Stimulated activated CD8-positive, alpha-beta memory T cell treated with anti-CD3 and anti-CD28 coated beads, Interleukin-12 subunit alpha, Interleukin-12 subunit beta, amount 100 ng/mL, for 24 hours (primary cell): ENCODE results near the gene PIP5K1B.
"Not testable (repeated sequence)": the region's sequence is repeated elsewhere in the genome, so short reads cannot be mapped to it uniquely, and the experiment has no call there.

Experiments
- DNase-seq: peaks from one replicate; pipeline ENCODE4 v3.0.0-alpha.2; 2020; ENCODE audit errors: extremely low read depth

PIP5K1B gene

DNA sequence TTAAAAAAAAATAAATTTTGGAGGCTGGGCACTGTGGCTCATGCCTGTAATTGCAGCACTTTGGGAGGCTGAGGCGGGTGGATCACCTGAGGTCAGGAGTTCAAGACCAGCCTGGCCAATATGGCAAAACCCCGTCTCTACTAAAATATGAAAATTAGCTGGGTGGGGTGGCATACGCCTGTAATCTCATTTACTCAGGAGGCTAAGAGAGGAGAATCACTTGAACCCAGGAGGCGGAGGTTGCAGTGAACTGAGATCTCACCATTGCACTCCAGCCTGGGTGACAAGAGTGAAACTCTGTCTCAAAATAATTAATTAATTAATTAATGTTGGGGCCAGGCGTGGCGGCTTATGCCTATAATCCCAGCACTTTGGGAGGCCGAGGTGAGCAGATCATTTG is 281.9 kb downstream of the PIP5K1B start:
- not testable (repeated sequence) for DNase-seq

- no peak for DNase-seq
Observed at GRCh38 chr9:68991457-68991856, 286.4 kb downstream of the PIP5K1B start.

DNA sequence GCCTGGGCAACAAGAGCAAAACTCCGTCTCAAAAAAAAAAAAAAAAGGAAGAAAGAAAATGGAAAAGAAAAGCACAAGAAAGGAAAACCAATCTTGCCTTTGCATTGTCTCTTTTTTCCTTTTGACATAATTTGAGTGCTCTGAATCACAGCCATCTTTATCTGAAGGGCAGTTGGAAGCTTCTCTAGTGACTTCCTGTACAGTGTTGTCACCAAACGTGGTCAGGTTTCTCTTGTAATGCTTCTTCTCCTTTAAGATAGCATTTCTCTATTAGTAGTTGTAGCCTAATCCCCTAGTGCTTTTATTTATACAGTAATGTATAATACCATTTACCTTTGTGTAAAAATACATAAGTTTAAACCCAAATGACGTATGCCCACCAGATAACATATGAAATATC is 290.7 kb downstream of the PIP5K1B start:
- DNase-seq = no peak

DNA sequence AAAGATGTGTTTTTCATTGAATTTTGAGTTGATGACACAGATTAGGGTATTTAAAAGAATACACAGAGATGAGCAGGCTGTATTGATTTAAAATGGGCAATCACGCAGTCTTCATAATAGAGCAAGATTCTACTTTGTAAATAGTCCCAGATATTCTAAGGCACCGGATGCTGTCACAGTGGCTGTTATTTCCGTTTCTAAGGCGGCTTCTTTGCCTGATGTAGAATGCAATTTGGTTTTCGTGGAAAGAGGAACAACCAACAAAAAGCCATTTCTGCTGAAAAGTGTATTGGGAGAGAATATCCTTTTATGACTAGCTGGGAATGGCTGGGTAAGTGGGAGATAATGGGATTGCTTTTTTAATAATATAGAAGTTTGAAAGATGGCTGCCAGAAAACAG is 291.4 kb downstream of the PIP5K1B start:
- DNase-seq = no peak

DNA sequence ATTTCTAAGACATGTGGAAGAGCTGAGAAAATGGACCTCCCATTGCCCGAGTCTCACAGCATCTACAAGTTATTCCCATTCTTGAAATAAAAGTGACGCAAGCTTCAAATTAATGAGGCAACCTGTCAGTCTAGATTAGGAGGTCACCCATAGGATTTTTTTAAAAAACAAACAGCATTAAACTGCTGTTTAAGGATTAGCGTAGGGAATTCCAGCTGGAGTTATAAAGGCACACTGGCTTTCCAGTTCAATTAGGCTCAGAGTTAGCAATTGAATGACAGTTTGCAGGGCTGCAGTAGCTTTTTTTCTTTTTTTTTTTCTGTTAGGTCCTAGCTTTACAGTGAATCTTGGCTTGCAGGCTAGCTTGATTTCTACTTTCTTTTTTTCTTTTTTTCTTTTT is 292.6 kb downstream of the PIP5K1B start:
- no peak for DNase-seq

GRCh38 chr9:68998385-68998784 is 293.3 kb downstream of the PIP5K1B start:
- DNase-seq = no peak

GRCh38 chr9:68998812-68999211 is 293.8 kb downstream of the PIP5K1B start:
- no peak for DNase-seq

DNA sequence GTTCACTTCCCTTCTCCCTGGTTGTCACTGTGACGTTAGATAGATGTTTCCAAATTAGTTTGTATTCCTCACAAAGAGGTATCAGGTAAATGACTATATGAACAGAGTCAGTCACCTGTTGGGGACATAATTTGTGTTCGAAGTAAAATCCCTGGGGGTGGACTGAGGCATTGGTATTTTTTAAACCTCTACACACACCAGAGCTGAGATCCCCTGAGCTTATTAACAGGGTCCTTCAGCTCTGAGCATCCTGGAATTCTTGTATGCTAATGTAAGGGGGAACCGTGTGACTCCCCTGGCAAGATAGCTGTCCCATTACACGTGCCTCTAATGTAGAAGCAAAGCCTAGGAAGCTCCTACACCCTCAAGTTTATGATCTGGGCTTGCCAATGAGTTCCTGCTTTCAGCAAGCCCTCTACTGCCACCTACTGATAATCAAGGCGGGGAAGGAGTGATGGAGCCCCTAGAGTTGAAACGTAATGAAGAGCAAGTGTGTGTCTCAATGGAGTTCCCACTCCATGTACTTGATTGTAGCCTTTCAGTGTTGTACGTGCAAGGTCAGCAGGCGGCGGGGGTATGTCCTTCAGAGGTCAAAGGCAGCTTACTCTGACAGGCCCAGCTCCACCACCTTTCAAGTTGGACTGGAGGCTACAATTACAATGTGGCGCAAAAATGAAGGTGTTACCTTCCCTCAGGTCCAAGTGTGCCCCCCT is 294.5 kb downstream of the PIP5K1B start:
- DNase-seq = no peak

DNA sequence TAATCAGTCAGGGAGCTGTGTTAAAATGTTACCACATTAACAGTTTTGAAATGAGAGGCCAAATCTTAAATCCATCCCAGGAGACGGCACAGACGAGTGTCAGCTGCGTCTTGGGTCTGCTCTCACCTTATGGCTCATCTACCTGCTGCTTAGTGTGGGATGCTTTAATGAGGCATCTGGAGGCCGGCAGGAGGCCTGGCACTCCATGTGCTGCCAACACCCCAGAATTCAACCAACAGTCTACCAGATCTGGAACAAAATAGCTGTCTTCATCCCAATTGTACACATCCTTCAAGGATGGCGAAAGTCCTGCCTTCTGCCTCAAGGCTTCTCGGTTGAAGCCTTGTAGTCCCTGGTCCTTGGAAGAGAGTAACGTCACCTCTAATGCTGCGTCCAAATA is 296.9 kb downstream of the PIP5K1B start:
- DNase-seq = no peak

DNA sequence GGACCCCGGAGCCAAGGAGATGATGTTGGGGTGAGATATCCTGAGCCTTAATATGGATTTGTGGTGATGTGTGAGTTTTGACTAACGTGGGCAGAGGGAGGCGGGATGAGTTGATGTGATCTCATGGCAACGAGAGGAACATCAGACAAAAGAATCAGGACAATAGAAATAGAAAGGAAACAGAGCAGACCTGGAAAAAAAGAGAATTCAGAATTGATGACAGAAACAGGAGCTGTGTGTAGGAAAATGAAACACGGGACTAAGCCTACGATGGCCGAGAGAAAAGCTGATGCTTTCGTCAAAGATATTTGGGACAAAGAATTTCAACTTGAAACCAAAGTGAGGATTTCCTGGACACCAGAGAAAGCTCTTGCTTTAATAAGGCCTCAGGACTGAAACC is 298.0 kb downstream of the PIP5K1B start:
- DNase-seq = no peak

DNA sequence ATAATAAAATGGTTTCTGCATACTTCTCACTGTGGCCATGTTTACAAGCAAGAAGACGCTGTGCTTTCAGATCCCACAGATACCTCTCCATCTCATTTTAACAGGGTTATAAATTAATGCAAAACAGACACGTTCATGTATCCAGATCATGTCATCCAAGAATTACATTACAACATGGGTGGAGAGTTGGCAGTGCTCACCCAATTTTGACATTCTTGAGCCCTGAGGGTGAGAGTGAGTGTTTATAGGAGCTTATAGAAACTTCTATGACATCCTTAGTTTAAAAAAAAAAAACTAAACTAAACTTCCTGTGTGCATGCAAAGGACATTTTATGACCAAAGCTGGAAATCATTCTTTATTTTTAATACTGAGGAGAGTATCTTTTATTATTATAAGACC is 299.8 kb downstream of the PIP5K1B start:
- no peak for DNase-seq

DNA sequence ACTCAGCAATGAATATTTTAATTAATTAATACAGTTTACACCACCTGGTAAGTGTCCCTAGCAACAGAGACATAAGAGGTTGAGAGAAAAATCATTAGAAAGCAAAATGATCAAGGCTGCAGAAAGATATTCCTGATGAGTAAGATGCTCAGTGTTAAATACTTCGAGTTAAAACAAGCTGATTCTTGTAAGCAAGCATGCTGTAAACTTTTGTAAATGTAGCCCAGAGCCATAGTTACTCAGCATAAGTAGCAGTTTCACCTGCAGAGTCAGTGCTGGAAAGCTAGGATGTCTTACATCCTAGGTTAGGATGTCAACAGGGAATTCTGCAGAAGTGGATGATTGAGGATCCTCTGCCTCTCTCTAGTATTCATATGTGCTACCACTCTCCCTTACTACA is 304.7 kb downstream of the PIP5K1B start:
- no peak for DNase-seq

DNA sequence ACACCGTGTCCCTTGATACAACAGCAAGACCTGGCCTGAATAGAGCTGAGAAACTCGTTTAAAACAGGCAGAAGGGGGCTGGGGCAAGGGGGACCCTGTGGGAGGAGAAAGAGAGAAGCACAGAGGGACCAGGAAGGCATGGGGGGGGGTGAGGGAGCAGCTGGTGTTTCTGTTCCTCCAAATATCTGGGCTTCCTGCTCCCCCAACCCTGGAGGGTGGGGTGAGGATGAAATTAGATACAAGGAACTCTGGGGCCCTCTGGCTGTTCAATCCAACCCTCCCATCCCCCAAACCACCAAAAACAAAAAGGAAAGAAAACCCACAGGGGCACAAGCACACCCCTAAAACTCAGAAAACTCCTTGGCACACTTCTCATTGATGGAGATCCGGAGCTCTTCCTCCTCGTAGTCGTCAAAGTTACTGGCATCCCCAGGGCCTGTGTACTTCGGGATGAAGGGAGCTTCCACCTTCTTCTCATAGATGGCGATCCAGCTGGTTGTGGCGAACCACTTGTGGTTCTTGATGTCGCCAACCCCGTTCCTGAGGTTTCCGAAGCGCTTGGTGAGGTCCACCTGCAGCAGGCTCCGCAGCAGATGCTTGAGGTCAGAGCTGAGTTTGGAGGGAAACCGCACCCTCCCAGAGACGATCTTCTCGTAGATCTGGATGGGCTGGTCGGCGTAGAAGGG is 307.8 kb downstream of the PIP5K1B start:
- no peak for DNase-seq

- DNase-seq = no peak
Observed at GRCh38 chr9:69013382-69013727, 308.3 kb downstream of the PIP5K1B start.

DNA sequence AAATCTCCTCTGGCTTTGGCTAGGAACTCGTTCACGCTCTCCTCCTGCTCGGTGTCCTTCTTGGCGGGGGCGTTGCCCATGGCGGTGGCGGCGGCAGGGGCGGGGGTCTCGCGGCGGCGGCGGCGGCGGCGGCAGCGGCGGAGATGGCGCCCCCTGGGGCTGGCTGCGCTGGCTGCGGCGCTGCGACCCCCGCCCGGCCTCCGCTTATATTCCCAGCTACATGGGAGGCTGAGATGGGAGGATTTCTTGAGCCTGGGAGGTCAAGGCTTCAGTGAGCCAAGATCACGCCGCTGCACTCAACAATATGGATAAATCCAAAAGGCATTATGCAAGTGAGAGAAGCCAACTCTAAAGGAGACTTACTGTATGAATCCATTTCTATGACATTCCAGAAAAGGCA is 309.0 kb downstream of the PIP5K1B start, which contains the start of gene PRKACG:
PRKACG (minus strand) TSS at position 101 of the 400 bp plus-strand sequence; CDS start at position 80, 21 bp downstream.
- DNase-seq = no peak

DNA sequence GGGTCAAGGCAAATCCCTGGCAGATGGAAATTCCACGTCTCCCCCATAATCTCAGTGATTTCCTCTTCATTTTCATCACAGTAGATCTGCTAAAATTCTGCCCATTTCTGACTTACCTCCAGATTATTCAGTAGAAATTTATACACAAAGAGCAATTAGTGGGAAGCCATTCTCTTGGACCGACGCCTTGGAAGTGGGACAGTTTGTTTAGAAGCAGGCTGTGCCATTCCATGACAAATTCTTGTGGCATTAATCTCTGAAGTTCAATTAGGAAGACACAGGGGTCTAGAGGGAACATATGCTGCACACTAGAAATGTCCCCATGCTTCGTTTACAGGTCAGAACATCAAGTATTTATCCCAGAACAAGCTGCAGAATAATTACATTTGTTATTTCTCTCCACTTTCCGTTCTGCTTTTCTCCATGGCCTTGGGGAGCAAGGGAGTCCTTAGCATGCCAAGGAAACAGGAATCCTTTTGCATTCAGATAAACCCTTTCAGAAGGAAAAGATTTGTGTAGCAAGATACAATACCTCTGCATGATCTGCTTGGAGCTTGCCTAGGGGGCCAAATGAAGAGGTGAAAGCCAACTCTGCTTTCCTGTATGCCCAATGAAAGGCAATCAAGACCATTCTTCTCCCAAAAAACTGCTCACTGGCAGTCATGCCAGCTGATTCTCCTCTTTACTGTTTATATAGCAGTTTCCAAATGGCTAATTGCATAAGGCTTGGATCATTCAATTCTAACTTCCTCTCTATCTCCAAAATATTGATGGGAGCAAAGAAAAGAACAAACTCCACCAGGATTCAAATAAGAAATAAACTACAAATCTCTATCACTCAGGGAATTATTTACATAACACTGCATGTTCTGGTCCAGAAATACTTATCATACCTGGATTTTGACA is 311.4 kb downstream of the PIP5K1B start:
- no peak for DNase-seq

GRCh38 chr9:69018737-69019136 is 313.7 kb downstream of the PIP5K1B start:
- DNase-seq = no peak

GRCh38 chr9:69019808-69020207 is 314.8 kb downstream of the PIP5K1B start:
- DNase-seq = no peak

DNA sequence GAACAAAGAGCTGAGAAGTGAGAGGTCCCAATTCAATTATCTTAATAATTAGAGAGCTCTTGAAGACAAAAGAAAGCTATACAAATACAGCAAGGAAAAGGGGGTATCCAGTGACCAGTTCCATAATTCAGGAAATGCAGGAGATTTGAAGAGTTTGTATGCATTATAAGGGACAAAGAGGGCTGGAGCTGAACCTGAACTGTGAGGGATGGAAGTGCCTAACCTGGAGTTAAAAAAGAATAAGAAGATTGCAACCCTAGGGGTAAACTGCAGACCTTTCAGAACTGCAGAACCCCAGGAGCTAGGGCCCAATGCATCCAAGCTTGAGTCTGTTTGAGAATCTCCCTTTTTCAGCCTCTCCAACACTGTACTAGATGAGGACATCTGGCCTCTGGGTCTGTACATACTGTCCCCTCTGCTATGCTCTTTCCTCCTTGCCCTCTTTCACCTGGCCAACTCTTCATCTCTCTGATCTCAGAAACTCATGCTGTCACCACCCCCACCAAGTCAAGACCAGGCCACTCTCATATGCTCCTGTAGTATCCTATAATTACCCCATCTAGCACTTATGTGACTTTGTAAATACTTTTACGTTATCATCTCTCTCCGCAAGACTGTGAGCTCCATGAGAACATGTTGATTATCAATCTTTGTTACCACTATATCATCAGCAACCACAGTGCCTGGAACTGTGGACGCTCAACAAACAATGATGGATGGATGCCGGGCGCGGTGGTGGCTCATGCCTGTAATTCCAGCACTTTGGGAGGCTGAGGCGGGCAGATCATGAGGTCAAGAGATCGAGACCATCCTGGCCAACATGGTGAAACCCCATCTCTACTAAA is 315.5 kb downstream of the PIP5K1B start:
- DNase-seq = no peak

- DNase-seq = no peak
Observed at GRCh38 chr9:69023650-69024049, 318.6 kb downstream of the PIP5K1B start.

DNA sequence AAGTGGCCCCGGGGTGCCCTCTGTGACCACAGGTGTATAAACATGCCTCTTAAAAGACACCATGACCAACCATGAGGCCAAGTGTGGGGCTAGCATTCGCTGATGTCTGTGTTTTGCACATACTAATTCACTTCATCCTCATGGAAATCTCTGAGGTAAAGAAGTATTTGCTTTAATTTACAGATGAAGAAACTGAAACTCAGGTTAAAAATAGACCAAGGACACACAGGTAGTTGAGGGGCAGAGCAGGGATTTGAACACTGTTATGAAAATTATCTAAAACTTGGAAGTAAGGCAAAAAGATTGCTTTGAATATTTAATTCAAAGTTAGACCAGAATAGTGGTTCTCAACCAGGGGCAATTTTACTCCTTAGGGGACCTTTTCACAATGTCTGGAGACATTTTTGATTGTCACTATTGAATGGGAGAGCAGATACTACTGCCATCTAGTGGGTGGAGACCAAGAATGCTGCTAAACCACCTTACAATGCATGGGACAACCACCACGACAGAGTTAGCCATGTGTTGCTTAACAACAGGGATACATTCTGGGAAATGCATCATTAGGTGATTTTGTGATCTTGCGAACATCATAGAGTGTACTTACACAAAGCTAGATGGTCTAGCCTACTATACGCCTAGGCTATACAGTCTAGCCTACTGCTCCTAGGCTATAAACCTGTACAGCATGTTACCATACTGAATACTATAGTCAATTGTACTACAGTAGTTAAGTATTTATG is 322.5 kb downstream of the PIP5K1B start:
- no peak for DNase-seq
